ENCODE results near the gene GNG5. TPM values are rescaled to one million over a fixed set of nuclear protein-coding genes. Genes with fewer than 3 reads are reported as not detected.

The GNG5 gene
- total RNA-seq, 1 experiment from 2014 or later, result 115 TPM

DNA sequence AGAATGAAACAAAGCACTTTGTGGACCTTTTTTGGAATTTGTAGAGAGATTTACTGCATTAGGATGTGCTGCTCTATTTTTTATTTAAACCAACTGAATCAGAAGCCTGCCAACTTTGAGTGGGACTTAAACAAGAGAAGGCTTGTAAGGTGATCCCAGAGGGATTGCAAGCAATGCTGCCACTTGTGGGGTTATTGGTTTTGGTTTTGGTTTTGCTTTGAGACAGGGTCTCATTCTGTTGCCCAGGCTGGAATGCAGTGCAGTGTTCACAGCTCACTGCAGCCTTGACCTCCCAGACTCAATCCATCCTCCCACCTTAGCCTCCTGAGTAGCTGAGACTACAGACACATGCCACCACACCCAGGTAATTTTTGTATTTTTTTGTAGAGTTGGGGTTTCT is 32.2 kb upstream of the GNG5 start:
- H3K27me3 ChIP-seq (ENCODE audit: insufficient read depth, low read length), result no peaks in the 10 kb centered on the region
- H3K4me2 ChIP-seq (ENCODE audit: insufficient read depth, insufficient read length, low read length), result no peak overlapping the region
- no peak overlapping the region for H3K4me3 Mint-ChIP-seq
- H3K36me3 Mint-ChIP-seq (ENCODE audit: insufficient read depth in 1 of 3, low read depth in 3 of 3), result no peaks in the 10 kb centered on the region
- H3K27ac ChIP-seq (ENCODE audit: insufficient read length, low read depth, low read length), result no peak overlapping the region
- no peak overlapping the region for H2BK120ac ChIP-seq (ENCODE audit: low read depth, low read length, poor library complexity, severe bottlenecking)
- H4K8ac ChIP-seq (replicated peaks; ENCODE audit: insufficient read length, low read depth, low read length), result no peak overlapping the region
- H3K23ac ChIP-seq (ENCODE audit: insufficient read length, low read depth, low read length), result no peak overlapping the region
- TF ChIP-seq, protein P1, sequence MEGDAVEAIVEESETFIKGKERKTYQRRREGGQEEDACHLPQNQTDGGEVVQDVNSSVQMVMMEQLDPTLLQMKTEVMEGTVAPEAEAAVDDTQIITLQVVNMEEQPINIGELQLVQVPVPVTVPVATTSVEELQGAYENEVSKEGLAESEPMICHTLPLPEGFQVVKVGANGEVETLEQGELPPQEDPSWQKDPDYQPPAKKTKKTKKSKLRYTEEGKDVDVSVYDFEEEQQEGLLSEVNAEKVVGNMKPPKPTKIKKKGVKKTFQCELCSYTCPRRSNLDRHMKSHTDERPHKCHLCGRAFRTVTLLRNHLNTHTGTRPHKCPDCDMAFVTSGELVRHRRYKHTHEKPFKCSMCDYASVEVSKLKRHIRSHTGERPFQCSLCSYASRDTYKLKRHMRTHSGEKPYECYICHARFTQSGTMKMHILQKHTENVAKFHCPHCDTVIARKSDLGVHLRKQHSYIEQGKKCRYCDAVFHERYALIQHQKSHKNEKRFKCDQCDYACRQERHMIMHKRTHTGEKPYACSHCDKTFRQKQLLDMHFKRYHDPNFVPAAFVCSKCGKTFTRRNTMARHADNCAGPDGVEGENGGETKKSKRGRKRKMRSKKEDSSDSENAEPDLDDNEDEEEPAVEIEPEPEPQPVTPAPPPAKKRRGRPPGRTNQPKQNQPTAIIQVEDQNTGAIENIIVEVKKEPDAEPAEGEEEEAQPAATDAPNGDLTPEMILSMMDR (conservative IDR thresholded peaks at IDR 0.05), result no peak
- H2AK5ac ChIP-seq (ENCODE audit: insufficient read length, low read length), result no peak overlapping the region
- H2BK20ac ChIP-seq (ENCODE audit: low read depth, low read length, poor library complexity, severe bottlenecking), result no peak overlapping the region
- no peaks in the 10 kb centered on the region; the same call in 1 of the 2 replicates for H3K4me1 ChIP-seq (ENCODE audit: insufficient read depth, low read length)
- no peak overlapping the region for H3K56ac ChIP-seq (ENCODE audit: insufficient read length, low read depth, low read length)
- no peak overlapping the region for H3K18ac ChIP-seq (ENCODE audit: insufficient read length, low read depth, low read length)
- H3K79me1 ChIP-seq (ENCODE audit: insufficient read depth, low read depth, low read length, poor library complexity, severe bottlenecking), result no peaks in the 10 kb centered on the region
- no peaks in the 10 kb centered on the region for H3K27me3 Mint-ChIP-seq (ENCODE audit: low read depth)
- no peak overlapping the region for H4K91ac ChIP-seq (ENCODE audit: insufficient read length, low read depth, low read length)
- H4K20me1 ChIP-seq (ENCODE audit: control insufficient read depth, insufficient read depth, insufficient read length), result no peaks in the 10 kb centered on the region
- no peak overlapping the region for H2AFZ ChIP-seq (ENCODE audit: low read length)
- DNase-seq, result no peak
- H3K9ac ChIP-seq (ENCODE audit: extremely low read depth, insufficient read length, low read length), result no peak overlapping the region
- no peaks in the 10 kb centered on the region for H3K4me1 Mint-ChIP-seq
- no peak overlapping the region for H4K5ac ChIP-seq (ENCODE audit: insufficient read length, low read depth, low read length)
- H3K14ac ChIP-seq (ENCODE audit: insufficient read depth, low read length), result no peak overlapping the region
- no peak overlapping the region for H2BK5ac ChIP-seq (ENCODE audit: insufficient read length, low read length)
- H3K23me2 ChIP-seq (ENCODE audit: insufficient read length, low read depth, low read length, poor library complexity, severe bottlenecking), result no peaks in the 10 kb centered on the region
- H3K4ac ChIP-seq (ENCODE audit: low read depth, low read length), result no peak overlapping the region
- H3K79me2 ChIP-seq (ENCODE audit: insufficient read depth, low read length), result no peaks in the 10 kb centered on the region
- H2BK12ac ChIP-seq (ENCODE audit: insufficient read length, low read depth, low read length), result no peak overlapping the region
- H3K9me3 ChIP-seq (ENCODE audit: control insufficient read depth, low read depth, low read length), result no peaks in the 10 kb centered on the region
- no peak overlapping the region for H3T11ph ChIP-seq (ENCODE audit: low read length)
- no peak overlapping the region for H2BK15ac ChIP-seq (ENCODE audit: low read depth, low read length)
- H3K27ac Mint-ChIP-seq, result no peak overlapping the region
- H3K9me3 Mint-ChIP-seq, result no peaks in the 10 kb centered on the region
